K562 (cell line): ENCODE measurements around the gene KLK3. TPM values are rescaled to one million over a fixed set of nuclear protein-coding genes. Genes with fewer than 3 reads are reported as not detected.

Experiments
- ATAC-seq: fragments of 200-7000 bp; cut with Tn5 transposase; 3 replicates; pipeline ENCODE4 v1.9.1; 2020; ENCODE audit warnings: moderate library complexity
- BruUV-seq: library from RNA; stranded (reverse); fragments of 400-500 nt; replicated peaks from 2 replicates; lab custom pipeline; 2021; lab: Mats Ljungman, UMichigan
- CTCF ChIA-PET: fragments of 300-600 bp; formaldehyde crosslinking; extraction: SDS; loops from one replicate; lab custom pipeline; 2021; ENCODE audit warnings: low intra/inter-chr PET ratio; lab: Yijun Ruan, JAX
- POLR2A ChIA-PET: fragments of 300-600, 350-650 bp; sonication (Branson Sonifier 250); formaldehyde crosslinking; extraction: SDS; loops from one replicate; lab custom pipeline; 2021; ENCODE audit warnings: antibody characterized with exemption, inconsistent platforms; lab: Yijun Ruan, JAX
- DNase-seq, 4 experiments: peaks; one replicate each; pipeline versions ENCODE4 v3.0.0 to v3.0.0-alpha.2; 2011 to 2018; ENCODE audit warnings: low spot score in 3 of 4, mixed read lengths in 3 of 4; ENCODE audit errors: extremely low read depth in 1 of 4
- FAIRE-seq: peaks from 2 replicates; lab custom pipeline; 2011; peaks lifted over from hg19 to GRCh38; lab: Jason Lieb, UNC
- H2AFZ ChIP-seq: 2 replicates; pipeline ENCODE4 v1.6.0; 2011; ENCODE audit warnings: low read depth, low read length, control low read depth, inconsistent platforms
- H3K27ac ChIP-seq: fragments of 200-600 bp; 3 replicates; pipeline ENCODE4 v1.8.0; 2011; ENCODE audit warnings: low read depth, mild to moderate bottlenecking, control low read depth, inconsistent platforms, low read length, moderate library complexity, mixed read lengths; ENCODE audit errors: extremely low read depth
- H3K27me3 ChIP-seq, 2 experiments: fragments of 300-600 bp in 1 of 2; 2 replicates in 1 of 2; 3 replicates in 1 of 2; pipeline versions ENCODE4 v1.6.0 to v1.8.0; 2011; ENCODE audit warnings: inconsistent platforms in 2 of 2, low read length in 2 of 2, mild to moderate bottlenecking in 1 of 2, mixed read lengths in 1 of 2, moderate library complexity in 1 of 2; ENCODE audit not compliant: control insufficient read depth in 2 of 2, insufficient read depth in 2 of 2
- H3K36me3 ChIP-seq: fragments of 300-600 bp; 3 replicates; pipeline ENCODE4 v1.8.0; 2011; ENCODE audit warnings: mild to moderate bottlenecking, low read length, inconsistent platforms; ENCODE audit not compliant: control insufficient read depth, insufficient read depth
- H3K4me1 ChIP-seq, 2 experiments: fragments of 200-600 bp in 1 of 2; replicated peaks in 1 of 2; 2 replicates in 1 of 2; 3 replicates in 1 of 2; pipeline versions ENCODE4 v1.5.1 to v1.8.0; 2011; ENCODE audit warnings: inconsistent platforms in 2 of 2, low read length in 2 of 2, mild to moderate bottlenecking in 1 of 2, mixed read lengths in 1 of 2, moderate library complexity in 1 of 2; ENCODE audit not compliant: control insufficient read depth in 2 of 2, insufficient read depth in 2 of 2
- H3K4me2 ChIP-seq: 2 replicates; pipeline ENCODE4 v1.6.1; 2011; ENCODE audit warnings: low read length, control low read depth, inconsistent platforms, mixed read lengths; ENCODE audit not compliant: insufficient read depth
- H3K4me3 ChIP-seq: fragments of 200-600 bp; sonication (generic), shearing (Covaris generic); 2 replicates; pipeline ENCODE4 v1.5.1; 2016; ENCODE audit warnings: control low read depth, inconsistent platforms
- H3K79me2 ChIP-seq: fragments of 200-600 bp; 3 replicates; pipeline ENCODE4 v1.8.0; 2011; ENCODE audit warnings: low read length, inconsistent platforms; ENCODE audit not compliant: control insufficient read depth, insufficient read depth
- H3K9ac ChIP-seq, 2 experiments: 2 replicates each; pipeline versions ENCODE4 v1.6.0 to v1.6.1; 2011; ENCODE audit warnings: low read depth in 2 of 2, low read length in 2 of 2, control low read depth in 1 of 2, inconsistent platforms in 1 of 2, mild to moderate bottlenecking in 1 of 2, mixed read lengths in 1 of 2; ENCODE audit not compliant: insufficient read depth in 1 of 2
- H3K9me1 ChIP-seq: one replicate; pipeline ENCODE4 v1.6.0; 2011; ENCODE audit warnings: inconsistent platforms, mild to moderate bottlenecking, low read length, moderate library complexity; ENCODE audit not compliant: control insufficient read depth, insufficient read depth
- H3K9me3 ChIP-seq: replicated peaks from 2 replicates; pipeline ENCODE4 v1.5.1; 2011; ENCODE audit warnings: low read depth, low read length, inconsistent platforms; ENCODE audit not compliant: control insufficient read depth, insufficient read depth
- H4K20me1 ChIP-seq: replicated peaks from 2 replicates; pipeline ENCODE4 v1.6.1; 2011; ENCODE audit warnings: low read length, inconsistent platforms, mixed read lengths; ENCODE audit not compliant: control insufficient read depth, insufficient read depth
- BCOR ChIP-seq: fragments of 450-650 bp; IDR thresholded peaks from 2 replicates; pipeline ENCODE4 v1.6.1; 2016
- FOXK1 ChIP-seq: sonication (generic); formaldehyde crosslinking; IDR thresholded peaks from 2 replicates; pipeline ENCODE4 v1.8.0; 2022; ENCODE audit warnings: missing genetic modification reagents, mild to moderate bottlenecking, borderline replicate concordance
- KDM1A ChIP-seq, 2 experiments: fragments of 450-650 bp; IDR thresholded peaks; 2 replicates each; pipeline ENCODE4 v1.6.1; 2016; ENCODE audit warnings: mild to moderate bottlenecking in 2 of 2
- STAG1 ChIP-seq: sonication (generic); formaldehyde crosslinking; IDR thresholded peaks from 2 replicates; pipeline ENCODE4 v1.5.0; 2020; ENCODE audit warnings: missing genetic modification reagents, borderline replicate concordance
- WGBS: fragments of 100-300 bp; shearing (Covaris generic); methylation state at CpG from one replicate; pipeline ENCODE4 v1.1.6; 2016; ENCODE audit warnings: low coverage, mixed read lengths; ENCODE audit not compliant: insufficient coverage; ENCODE audit errors: missing lambda C conversion rate; 5-methylcytosine and 5-hydroxymethylcytosine counted together
- in situ Hi-C: fragments of 300-500 bp; cut with MboI; formaldehyde crosslinking; loops from 4 replicates; pipeline ENCODE4 v1.15.0; 2018; ENCODE audit warnings: inconsistent platforms, mixed read lengths
- intact Hi-C: fragments of 100-400 bp; cut with micrococcal nuclease; formaldehyde crosslinking; loops from 2 replicates; pipeline ENCODE4 v1.14.2; 2022
- polyA plus RNA-seq, 8 experiments: library from polyadenylated mRNA; depleted of rRNA in 4 of 8; stranded (reverse) in 5 of 8; unstranded in 3 of 8; fragments of >200 nt; fragmentation: Nextera tagmentation in 2 of 8; fragmentation: Illumina TruSeq in 1 of 8; extraction: Ambion mirVana in 2 of 8; extraction: Trizol in 1 of 8; gene quantifications; 2 replicates each; pipeline versions ENCODE4 v1.2.1 to v1.2.3, GENCODE V29; 2011 to 2014; ENCODE audit warnings: inconsistent platforms in 1 of 8, missing spikeins in 1 of 8
- total RNA-seq, 7 experiments: library from RNA; depleted of rRNA in 6 of 7; stranded (reverse); fragments of >200 nt in 6 of 7; fragmentation: Illumina TruSeq in 2 of 7; extraction: Trizol in 2 of 7; gene quantifications; 2 replicates each; pipeline versions ENCODE4 v1.2.1 to v1.2.3, GENCODE V29; 2011 to 2021; ENCODE audit warnings: low replicate concordance in 1 of 7
- TF ChIP-seq, protein P1 (sequence below): sonication (generic); formaldehyde crosslinking; IDR thresholded peaks from 2 replicates; pipeline ENCODE4 v1.8.1; 2022; ENCODE audit warnings: missing genetic modification reagents
- TF ChIP-seq, protein P2 (sequence below), 2 experiments: IDR thresholded peaks in 1 of 2; conservative IDR thresholded peaks in 1 of 2; 2 replicates each; pipeline ENCODE4 v1.6.1; 2016; ENCODE audit warnings: low read depth in 2 of 2, mild to moderate bottlenecking in 1 of 2, missing compliant biosample characterization in 1 of 2, missing genetic modification characterization in 1 of 2, moderate library complexity in 1 of 2
- TF ChIP-seq, protein P3 (sequence below): fragments of 200-800 bp; sonication (Bioruptor generic); IDR thresholded peaks from 2 replicates; pipeline ENCODE4 v1.6.1; 2017; ENCODE audit warnings: missing genetic modification characterization, missing compliant biosample characterization
- TF ChIP-seq, protein P4 (sequence below): fragments of 450-650 bp; conservative IDR thresholded peaks from 2 replicates; pipeline ENCODE4 v1.6.1; 2016; ENCODE audit warnings: missing genetic modification characterization, low read depth, mild to moderate bottlenecking, missing compliant biosample characterization, moderate library complexity

The KLK3 gene
- total and polyA plus RNA-seq, 9 of the 15 experiments (the other 6 are each of a cell fraction or from before 2014, with no cell fraction given): not detected

DNA sequence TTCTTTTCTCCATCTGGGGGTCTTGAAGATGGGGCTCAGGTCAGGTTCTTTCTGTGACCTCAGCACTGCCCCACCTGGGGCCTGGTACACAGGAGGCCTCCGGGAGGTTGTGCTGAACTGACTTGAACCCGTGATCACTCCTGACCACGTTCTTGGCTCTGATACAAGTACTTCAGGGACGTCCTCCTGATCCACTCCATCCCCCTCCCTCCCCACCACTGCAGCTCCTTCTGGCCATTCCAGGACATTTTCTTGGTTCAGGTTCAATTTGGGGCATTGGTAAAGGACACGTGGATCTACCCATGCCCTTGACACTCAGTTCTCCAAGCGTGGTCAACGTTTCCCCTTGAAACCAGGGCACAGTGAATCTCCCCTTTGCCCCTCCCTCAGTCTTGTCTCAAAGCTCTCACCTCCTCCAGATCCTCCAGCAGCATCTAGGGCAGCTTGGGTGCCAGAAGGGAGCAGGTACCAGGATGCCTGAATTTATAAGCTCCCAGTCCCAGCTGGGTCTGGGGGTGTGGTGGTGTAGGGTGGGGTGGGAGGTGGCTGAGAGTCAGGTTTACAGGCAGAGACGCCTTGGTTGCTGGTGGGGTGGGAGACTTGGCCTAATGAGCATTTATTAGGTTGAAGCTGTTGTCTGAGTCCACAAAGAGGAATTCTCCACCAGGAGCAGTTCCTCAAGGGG lies 21.5 kb upstream of the KLK3 start, which contains the start of gene KLK15:
KLK15 (minus strand) TSS at position 458 of the 685 bp plus-strand sequence. CDS start 2,082 bp downstream, outside the sequence.
- DNase-seq (no peak), ATAC-seq (no peak), FAIRE-seq (no peak)
- CTCF ChIA-PET: interaction anchor here (0.7 kb wide), 1 partner anchor 30 kb away, joined by 5 read pairs; no protein-coding TSS in a partner anchor
- TF ChIP-seq, protein P1, sequence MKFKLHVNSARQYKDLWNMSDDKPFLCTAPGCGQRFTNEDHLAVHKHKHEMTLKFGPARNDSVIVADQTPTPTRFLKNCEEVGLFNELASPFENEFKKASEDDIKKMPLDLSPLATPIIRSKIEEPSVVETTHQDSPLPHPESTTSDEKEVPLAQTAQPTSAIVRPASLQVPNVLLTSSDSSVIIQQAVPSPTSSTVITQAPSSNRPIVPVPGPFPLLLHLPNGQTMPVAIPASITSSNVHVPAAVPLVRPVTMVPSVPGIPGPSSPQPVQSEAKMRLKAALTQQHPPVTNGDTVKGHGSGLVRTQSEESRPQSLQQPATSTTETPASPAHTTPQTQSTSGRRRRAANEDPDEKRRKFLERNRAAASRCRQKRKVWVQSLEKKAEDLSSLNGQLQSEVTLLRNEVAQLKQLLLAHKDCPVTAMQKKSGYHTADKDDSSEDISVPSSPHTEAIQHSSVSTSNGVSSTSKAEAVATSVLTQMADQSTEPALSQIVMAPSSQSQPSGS: no peak
- TF ChIP-seq FOXK1 (CRISPR knock-in tag) (no peak), BCOR (no peak), STAG1 (CRISPR knock-in tag) (no peak), KDM1A (IDR thresholded peaks at IDR 0.05) (peak in 1 of 2 experiments; percentile 52; a peak in 1 of 4 replicates)
- TF ChIP-seq, protein P2, sequence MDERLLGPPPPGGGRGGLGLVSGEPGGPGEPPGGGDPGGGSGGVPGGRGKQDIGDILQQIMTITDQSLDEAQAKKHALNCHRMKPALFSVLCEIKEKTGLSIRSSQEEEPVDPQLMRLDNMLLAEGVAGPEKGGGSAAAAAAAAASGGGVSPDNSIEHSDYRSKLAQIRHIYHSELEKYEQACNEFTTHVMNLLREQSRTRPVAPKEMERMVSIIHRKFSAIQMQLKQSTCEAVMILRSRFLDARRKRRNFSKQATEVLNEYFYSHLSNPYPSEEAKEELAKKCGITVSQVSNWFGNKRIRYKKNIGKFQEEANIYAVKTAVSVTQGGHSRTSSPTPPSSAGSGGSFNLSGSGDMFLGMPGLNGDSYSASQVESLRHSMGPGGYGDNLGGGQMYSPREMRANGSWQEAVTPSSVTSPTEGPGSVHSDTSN (CRISPR knock-in tag; IDR thresholded peaks at IDR 0.05; ENCODE audit: low read depth): no peak
- TF ChIP-seq, protein P2 (tag; conservative IDR thresholded peaks at IDR 0.05; ENCODE audit: low read depth): no peak
- TF ChIP-seq, protein P3, sequence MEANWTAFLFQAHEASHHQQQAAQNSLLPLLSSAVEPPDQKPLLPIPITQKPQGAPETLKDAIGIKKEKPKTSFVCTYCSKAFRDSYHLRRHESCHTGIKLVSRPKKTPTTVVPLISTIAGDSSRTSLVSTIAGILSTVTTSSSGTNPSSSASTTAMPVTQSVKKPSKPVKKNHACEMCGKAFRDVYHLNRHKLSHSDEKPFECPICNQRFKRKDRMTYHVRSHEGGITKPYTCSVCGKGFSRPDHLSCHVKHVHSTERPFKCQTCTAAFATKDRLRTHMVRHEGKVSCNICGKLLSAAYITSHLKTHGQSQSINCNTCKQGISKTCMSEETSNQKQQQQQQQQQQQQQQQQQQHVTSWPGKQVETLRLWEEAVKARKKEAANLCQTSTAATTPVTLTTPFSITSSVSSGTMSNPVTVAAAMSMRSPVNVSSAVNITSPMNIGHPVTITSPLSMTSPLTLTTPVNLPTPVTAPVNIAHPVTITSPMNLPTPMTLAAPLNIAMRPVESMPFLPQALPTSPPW (CRISPR knock-in tag): no peak
- TF ChIP-seq, protein P4, sequence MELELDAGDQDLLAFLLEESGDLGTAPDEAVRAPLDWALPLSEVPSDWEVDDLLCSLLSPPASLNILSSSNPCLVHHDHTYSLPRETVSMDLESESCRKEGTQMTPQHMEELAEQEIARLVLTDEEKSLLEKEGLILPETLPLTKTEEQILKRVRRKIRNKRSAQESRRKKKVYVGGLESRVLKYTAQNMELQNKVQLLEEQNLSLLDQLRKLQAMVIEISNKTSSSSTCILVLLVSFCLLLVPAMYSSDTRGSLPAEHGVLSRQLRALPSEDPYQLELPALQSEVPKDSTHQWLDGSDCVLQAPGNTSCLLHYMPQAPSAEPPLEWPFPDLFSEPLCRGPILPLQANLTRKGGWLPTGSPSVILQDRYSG (tag): no peak
- Histone ChIP-seq H3K4me2 (no peak within 1 kb of the TSS), H3K4me1 (peaks cover 14 to 21% of the 10 kb centered on the region in 2 experiments; a peak in 4 of 5 replicates), H3K36me3 (no peaks in the 10 kb centered on the region), H4K20me1 (no peaks in the 10 kb centered on the region; the same call in 1 of the 2 replicates), H3K9ac (peak within 1 kb of the TSS in 1 of 2 experiments; percentile 37; a peak in 1 of 4 replicates), H3K79me2 (no peaks in the 10 kb centered on the region), H3K4me3 (no peak within 1 kb of the TSS), H3K27ac (no peak within 1 kb of the TSS), H3K9me1 (no peaks in the 10 kb centered on the region), H2AFZ (0 out of 2 replicates have a peak within 1 kb of the TSS, but pooled peaks have one; percentile 1), H3K27me3 (peaks cover 0 to 10% of the 10 kb centered on the region in 2 experiments; a peak in 2 of 5 replicates), H3K9me3 (no peaks in the 10 kb centered on the region)
- POLR2A ChIA-PET: interaction anchor here (0.6 to 1.3 kb wide), 3 partner anchors 10 to 24 kb away, joined by 3 to 5 read pairs (median 3); no protein-coding TSS in a partner anchor
- 17% methylated on average over 8 of the region's 8 CpGs for whole genome bisulfite sequencing
- in situ Hi-C loops: no loop called here
- BruUV-seq: no TSS peak
- intact Hi-C loops: no loop called here
